B cell (primary cell): Measurements from ENCODE around the gene ZNF521. TPM values are rescaled to one million over a fixed set of nuclear protein-coding genes. Genes with fewer than 3 reads are reported as not detected.

ENCODE experiments used
- ATAC-seq: fragments of 200-7000 bp; cut with Tn5 transposase; one replicate; pipeline ENCODE4 v1.10.0; 2021; ENCODE audit warnings: low read depth, mild to moderate bottlenecking, moderate number of reproducible peaks, moderate library complexity
- CTCF ChIA-PET: fragments of 350-600 bp; sonication (Branson Sonifier 250); formaldehyde crosslinking; loops from one replicate; lab custom pipeline; 2021; ENCODE audit warnings: antibody characterized with exemption, inconsistent platforms; lab: Charles Lee
- POLR2A ChIA-PET: fragments of 350-600 bp; sonication (Branson Sonifier 250); formaldehyde crosslinking; loops from one replicate; lab custom pipeline; 2021; ENCODE audit warnings: antibody characterized with exemption; lab: Charles Lee
- DNase-seq: peaks from one replicate; pipeline ENCODE4 v3.0.0; 2013
- H2AFZ ChIP-seq: 2 replicates; pipeline ENCODE4 v1.6.1; 2012; ENCODE audit warnings: mild to moderate bottlenecking, low read depth, low read length; ENCODE audit not compliant: insufficient read depth, poor library complexity, severe bottlenecking
- H3K27ac ChIP-seq, 2 donors: 1 replicate in 1 of 2; 2 replicates in 1 of 2; pipeline ENCODE4 v1.5.1; 2012 to 2013; ENCODE audit warnings: low read length in 2 of 2, mild to moderate bottlenecking in 2 of 2, moderate library complexity in 1 of 2
- H3K27me3 ChIP-seq, 4 experiments: fragments of 200-600 bp in 1 of 4; sonication (generic) in 1 of 4; replicated peaks in 1 of 4; 1 replicate in 2 of 4; 2 replicates in 2 of 4; pipeline versions ENCODE4 v1.6.1 to v1.7.0; 2013 to 2016; ENCODE audit warnings: low read length in 3 of 4, mild to moderate bottlenecking in 2 of 4, mixed read lengths in 1 of 4, moderate library complexity in 1 of 4; ENCODE audit not compliant: insufficient read depth in 4 of 4, control insufficient read depth in 3 of 4; ENCODE audit errors: control extremely low read depth in 1 of 4
- H3K36me3 ChIP-seq, 2 experiments: replicated peaks in 1 of 2; 1 replicate in 1 of 2; 2 replicates in 1 of 2; pipeline versions ENCODE4 v1.6.1 to v1.7.1; 2013; ENCODE audit warnings: low read length in 1 of 2; ENCODE audit not compliant: insufficient read depth in 2 of 2, control insufficient read depth in 1 of 2; ENCODE audit errors: control extremely low read depth in 1 of 2, extremely low read depth in 1 of 2
- H3K4me1 ChIP-seq, 2 donors: fragments of 200-600 bp in 1 of 2; sonication (generic) in 1 of 2; 1 replicate in 1 of 2; 2 replicates in 1 of 2; pipeline versions ENCODE4 v1.5.1 to v1.6.1; 2013 to 2017; ENCODE audit warnings: low read length in 2 of 2; ENCODE audit not compliant: control insufficient read depth in 2 of 2, insufficient read depth in 2 of 2
- H3K4me2 ChIP-seq: replicated peaks from 2 replicates; pipeline ENCODE3; 2012; ENCODE audit warnings: mild to moderate bottlenecking, low read depth, low read length; ENCODE audit not compliant: poor library complexity, severe bottlenecking
- H3K4me3 ChIP-seq, 5 experiments: fragments of 200-600 bp in 1 of 5; sonication (generic) in 1 of 5; 1 replicate in 3 of 5; 2 replicates in 2 of 5; pipeline versions ENCODE4 v1.5.1 to v1.7.0; 2011 to 2016; ENCODE audit warnings: low read length in 4 of 5, mild to moderate bottlenecking in 4 of 5, low read depth in 2 of 5, control low read depth in 1 of 5, moderate library complexity in 1 of 5; ENCODE audit not compliant: insufficient read depth in 1 of 5; ENCODE audit errors: control extremely low read depth in 1 of 5, extremely low read depth in 1 of 5
- H3K79me2 ChIP-seq: fragments of 200-600 bp; sonication (generic); one replicate; pipeline ENCODE4 v1.6.0; 2016; ENCODE audit warnings: low read length; ENCODE audit not compliant: control insufficient read depth, insufficient read depth
- H3K9ac ChIP-seq: fragments of 200-600 bp; sonication (generic); 2 replicates; pipeline ENCODE4 v1.6.1; 2017; ENCODE audit warnings: mild to moderate bottlenecking, low read length, moderate library complexity
- H3K9me3 ChIP-seq, 3 donors: one replicate each; pipeline versions ENCODE4 v1.6.1 to v1.7.1; 2013; ENCODE audit warnings: low read length in 2 of 3; ENCODE audit not compliant: control insufficient read depth in 2 of 3, insufficient read depth in 1 of 3; ENCODE audit errors: control extremely low read depth in 1 of 3
- H4K20me1 ChIP-seq: 2 replicates; pipeline ENCODE4 v1.6.0; 2012; ENCODE audit warnings: mild to moderate bottlenecking, low read length; ENCODE audit not compliant: insufficient read depth, control insufficient read depth, poor library complexity, severe bottlenecking
- H3K27ac Mint-ChIP-seq: one replicate; pipeline ENCODE4 v1.8.0; 2021; ENCODE audit warnings: mixed read lengths
- H3K27me3 Mint-ChIP-seq: one replicate; pipeline ENCODE4 v1.8.0; 2021; ENCODE audit warnings: mixed read lengths
- H3K4me1 Mint-ChIP-seq: one replicate; pipeline ENCODE4 v1.8.0; 2021; ENCODE audit warnings: mixed read lengths
- H3K4me3 Mint-ChIP-seq: one replicate; pipeline ENCODE4 v1.8.0; 2021; ENCODE audit warnings: mixed read lengths
- H3K9me3 Mint-ChIP-seq: one replicate; pipeline ENCODE4 v1.8.0; 2022; ENCODE audit warnings: mixed read lengths; ENCODE audit not compliant: insufficient read depth
- EZH2 ChIP-seq: IDR thresholded peaks from 2 replicates; pipeline ENCODE4 v1.6.1; 2012; ENCODE audit warnings: borderline replicate concordance, low read depth, mild to moderate bottlenecking, moderate library complexity, low read length; ENCODE audit not compliant: insufficient read depth, poor library complexity, severe bottlenecking
- WGBS: methylation state at CpG from one replicate; pipeline ENCODE4 v1.1.5; 2013; ENCODE audit warnings: missing lambda C conversion rate; ENCODE audit not compliant: insufficient coverage; 5-methylcytosine and 5-hydroxymethylcytosine counted together
- intact Hi-C: fragments of 100-400 bp; cut with micrococcal nuclease; formaldehyde crosslinking; loops from one replicate; pipeline ENCODE4 v1.10.0; 2022
- polyA plus RNA-seq: library from polyadenylated mRNA; depleted of rRNA; stranded (reverse); fragments of >200 nt; gene quantifications from 2 replicates; pipeline ENCODE4 v1.2.3, GENCODE V29; 2012
- total RNA-seq, 2 donors: library from RNA; stranded (reverse); fragments of 120-200 nt in 1 of 2; gene quantifications; 1 replicate in 1 of 2; 2 replicates in 1 of 2; pipeline versions ENCODE4 v1.2.3 to v1.2.4, GENCODE V29; 2013 to 2022
- TF ChIP-seq, protein P1 (sequence below): fragments of 200-600 bp; IDR thresholded peaks from one replicate; pipeline ENCODE4 v1.8.0; 2022; ENCODE audit warnings: antibody characterized with exemption, mild to moderate bottlenecking

Gene ZNF521
- total and polyA plus RNA-seq, 2 donors (not counting 1 experiment from before 2014, with no cell fraction given): 0.04 to 9.0 TPM

DNA sequence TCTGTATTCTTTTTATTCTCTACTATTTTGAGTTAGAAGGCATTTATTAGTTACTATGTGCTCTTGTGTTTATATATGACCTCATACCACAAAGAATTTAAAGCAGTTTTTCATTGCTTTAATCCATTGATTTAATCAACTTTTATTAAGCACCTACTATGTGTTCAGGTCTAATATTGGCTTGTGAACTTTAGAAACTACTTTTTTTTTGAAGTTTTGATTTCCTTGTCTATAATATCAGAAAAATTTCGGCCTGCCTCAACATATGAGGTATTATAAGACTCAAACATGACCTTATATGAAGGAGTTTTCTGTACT is 117.7 kb downstream of the ZNF521 start:
- no peak for DNase-seq
- Mint-ChIP-seq H3K4me3 (no peak overlapping the region), H3K4me1 (peaks cover 1% of the 10 kb centered on the region), H3K27me3 (no peaks in the 10 kb centered on the region), H3K27ac (no peak overlapping the region), H3K9me3 (no peaks in the 10 kb centered on the region)
- Histone ChIP-seq H3K79me2 (no peaks in the 10 kb centered on the region), H4K20me1 (no peaks in the 10 kb centered on the region), H3K27me3 (peaks cover 0 to 2% (median 0%) of the 10 kb centered on the region in 4 experiments), H3K4me1 (no peaks in the 10 kb centered on the region), H3K4me3 (no peak overlapping the region), H3K4me2 (no peak overlapping the region), H3K9me3 (no peaks in the 10 kb centered on the region), H3K36me3 (no peaks in the 10 kb centered on the region), H3K9ac (no peak overlapping the region), H3K27ac (no peak overlapping the region), H2AFZ (no peak overlapping the region)
- no CpG with 5 or more reads among the region's 1 CpG for whole genome bisulfite sequencing
- TF ChIP-seq, protein P1, sequence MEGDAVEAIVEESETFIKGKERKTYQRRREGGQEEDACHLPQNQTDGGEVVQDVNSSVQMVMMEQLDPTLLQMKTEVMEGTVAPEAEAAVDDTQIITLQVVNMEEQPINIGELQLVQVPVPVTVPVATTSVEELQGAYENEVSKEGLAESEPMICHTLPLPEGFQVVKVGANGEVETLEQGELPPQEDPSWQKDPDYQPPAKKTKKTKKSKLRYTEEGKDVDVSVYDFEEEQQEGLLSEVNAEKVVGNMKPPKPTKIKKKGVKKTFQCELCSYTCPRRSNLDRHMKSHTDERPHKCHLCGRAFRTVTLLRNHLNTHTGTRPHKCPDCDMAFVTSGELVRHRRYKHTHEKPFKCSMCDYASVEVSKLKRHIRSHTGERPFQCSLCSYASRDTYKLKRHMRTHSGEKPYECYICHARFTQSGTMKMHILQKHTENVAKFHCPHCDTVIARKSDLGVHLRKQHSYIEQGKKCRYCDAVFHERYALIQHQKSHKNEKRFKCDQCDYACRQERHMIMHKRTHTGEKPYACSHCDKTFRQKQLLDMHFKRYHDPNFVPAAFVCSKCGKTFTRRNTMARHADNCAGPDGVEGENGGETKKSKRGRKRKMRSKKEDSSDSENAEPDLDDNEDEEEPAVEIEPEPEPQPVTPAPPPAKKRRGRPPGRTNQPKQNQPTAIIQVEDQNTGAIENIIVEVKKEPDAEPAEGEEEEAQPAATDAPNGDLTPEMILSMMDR: no peak
- TF ChIP-seq EZH2: no peak
- ChIA-PET POLR2A (no interaction called here), CTCF (no interaction called here)
- no peak for ATAC-seq
- intact Hi-C loops: no loop called here

DNA sequence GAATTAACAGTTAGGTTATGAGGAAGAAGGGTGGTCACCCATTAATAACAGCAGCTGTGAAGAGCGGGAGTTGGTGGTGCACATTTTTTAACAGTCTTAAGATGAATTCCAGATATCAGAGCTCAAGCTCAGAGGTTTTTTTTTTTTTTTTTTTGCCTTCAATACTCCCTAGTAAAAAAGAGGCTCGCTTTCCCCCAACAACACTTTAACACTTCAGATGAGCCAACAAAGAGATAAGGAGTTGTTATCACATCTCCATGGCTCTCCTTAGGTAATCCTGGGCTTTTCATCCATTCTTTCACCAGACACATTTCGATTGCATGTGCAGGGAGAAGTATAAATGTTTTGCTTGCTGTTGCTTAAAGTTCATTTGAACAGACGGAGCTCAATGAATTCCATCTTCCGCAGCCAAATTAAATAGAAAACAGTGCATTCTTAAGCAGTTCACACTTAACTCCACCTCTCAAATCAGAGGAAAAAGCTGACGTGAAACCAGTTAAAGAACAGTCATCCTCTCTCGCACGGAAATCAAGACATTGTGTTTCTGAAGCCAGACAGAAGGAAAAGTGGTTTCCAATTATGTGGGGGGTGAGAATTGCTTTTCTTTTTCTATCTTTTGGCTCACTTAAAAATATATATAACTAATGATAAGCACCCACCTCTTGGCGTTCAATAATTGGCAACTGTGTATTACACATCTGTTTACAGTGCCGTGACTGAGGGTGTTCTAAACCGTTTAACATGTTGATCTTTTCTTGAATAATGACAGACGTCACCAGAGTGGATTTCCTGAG is 118.2 kb downstream of the ZNF521 start:
- Mint-ChIP-seq H3K9me3 (no peaks in the 10 kb centered on the region), H3K27me3 (no peaks in the 10 kb centered on the region), H3K4me3 (no peak overlapping the region), H3K4me1 (peaks cover 1% of the 10 kb centered on the region), H3K27ac (no peak overlapping the region)
- WGBS: no CpG with 5 or more reads among the region's 12 CpGs
- Histone ChIP-seq H2AFZ (no peak overlapping the region), H3K9me3 (no peaks in the 10 kb centered on the region), H3K9ac (no peak overlapping the region), H4K20me1 (no peaks in the 10 kb centered on the region), H3K4me2 (no peak overlapping the region), H3K79me2 (no peaks in the 10 kb centered on the region), H3K27me3 (peaks cover 0 to 2% (median 0%) of the 10 kb centered on the region in 4 experiments), H3K4me1 (no peaks in the 10 kb centered on the region), H3K36me3 (no peaks in the 10 kb centered on the region), H3K4me3 (no peak overlapping the region), H3K27ac (no peak overlapping the region)
- ChIA-PET CTCF (no interaction called here), POLR2A (no interaction called here)
- no peak for DNase-seq
- intact Hi-C loops: no loop called here
- TF ChIP-seq, protein P1: no peak
- no peak for TF ChIP-seq EZH2
- no peak for ATAC-seq
